HEK293 (cell line): ENCODE measurements around the gene MIF.

Source experiments
- CTCF ChIA-PET: fragments of 350-600 bp; formaldehyde crosslinking; extraction: SDS; loops from one replicate; lab custom pipeline; 2021; ENCODE audit warnings: antibody characterized with exemption; lab: Yijun Ruan, JAX
- POLR2A ChIA-PET: fragments of 300-600 bp; formaldehyde crosslinking; extraction: SDS; loops from one replicate; lab custom pipeline; 2020; ENCODE audit warnings: antibody characterized with exemption, inconsistent platforms; lab: Yijun Ruan, JAX
- H3K27ac ChIP-seq: fragments of 200-500 bp; sonication (Bioruptor generic); 2 replicates; pipeline ENCODE4 v1.5.1; 2014; ENCODE audit warnings: low read depth, low read length, control low read depth, inconsistent platforms; ENCODE audit errors: extremely low read depth
- H3K36me3 ChIP-seq, 2 experiments: fragments of 200-500 bp in 1 of 2; sonication (Bioruptor generic) in 1 of 2; 1 replicate in 1 of 2; 2 replicates in 1 of 2; pipeline ENCODE4 v1.5.1; 2014 to 2017; ENCODE audit warnings: inconsistent platforms in 2 of 2, low read length in 2 of 2; ENCODE audit not compliant: control insufficient read depth in 2 of 2, insufficient read depth in 1 of 2
- H3K4me1 ChIP-seq: fragments of 200-500 bp; sonication (Bioruptor generic); 2 replicates; pipeline ENCODE4 v1.5.1; 2014; ENCODE audit warnings: mild to moderate bottlenecking, low read length, inconsistent platforms; ENCODE audit not compliant: control insufficient read depth, insufficient read depth
- H3K4me3 ChIP-seq: 2 replicates; pipeline ENCODE4 v1.5.1; 2011; ENCODE audit warnings: low read depth, mild to moderate bottlenecking, control low read depth, low read length, moderate library complexity
- H3K9me3 ChIP-seq: fragments of 200-500 bp; sonication (Bioruptor generic); 2 replicates; pipeline ENCODE4 v1.5.1; 2014; ENCODE audit warnings: low read depth, low read length, inconsistent platforms; ENCODE audit not compliant: control insufficient read depth, insufficient read depth
- PRDM4 ChIP-seq: fragments of 450-650 bp; formaldehyde crosslinking; IDR thresholded peaks from 2 replicates; pipeline ENCODE4 v1.5.1; 2017; ENCODE audit warnings: missing biosample characterization, missing genetic modification characterization
- REST ChIP-seq: fragments of 450-650 bp; formaldehyde crosslinking; IDR thresholded peaks from 2 replicates; pipeline ENCODE4 v1.5.1; 2016; ENCODE audit warnings: missing biosample characterization, missing genetic modification characterization
- TSHZ1 ChIP-seq: fragments of 450-650 bp; formaldehyde crosslinking; IDR thresholded peaks from 2 replicates; pipeline ENCODE4 v1.5.1; 2016; ENCODE audit warnings: missing biosample characterization, missing genetic modification characterization, borderline replicate concordance
- ZBTB49 ChIP-seq: fragments of 450-650 bp; formaldehyde crosslinking; IDR thresholded peaks from 2 replicates; pipeline ENCODE4 v1.5.1; 2016; ENCODE audit warnings: missing biosample characterization, missing genetic modification characterization, low read depth
- ZFP37 ChIP-seq: fragments of 450-650 bp; formaldehyde crosslinking; IDR thresholded peaks from 2 replicates; pipeline ENCODE4 v1.5.1; 2016; ENCODE audit warnings: missing biosample characterization, missing genetic modification characterization
- ZFP69B ChIP-seq: fragments of 450-650 bp; formaldehyde crosslinking; IDR thresholded peaks from 2 replicates; pipeline ENCODE4 v1.5.1; 2016; ENCODE audit warnings: missing biosample characterization, missing genetic modification characterization
- ZNF133 ChIP-seq: fragments of 450-650 bp; formaldehyde crosslinking; IDR thresholded peaks from 2 replicates; pipeline ENCODE4 v1.5.1; 2016; ENCODE audit warnings: missing biosample characterization, missing genetic modification characterization
- ZNF140 ChIP-seq: fragments of 450-650 bp; formaldehyde crosslinking; IDR thresholded peaks from 2 replicates; pipeline ENCODE4 v1.5.1; 2016; ENCODE audit warnings: missing biosample characterization, missing genetic modification characterization
- ZNF280C ChIP-seq: fragments of 450-650 bp; formaldehyde crosslinking; IDR thresholded peaks from 2 replicates; pipeline ENCODE4 v1.5.1; 2016; ENCODE audit warnings: missing biosample characterization, missing genetic modification characterization
- ZNF394 ChIP-seq: fragments of 450-650 bp; formaldehyde crosslinking; IDR thresholded peaks from 2 replicates; pipeline ENCODE4 v1.5.1; 2016; ENCODE audit warnings: missing biosample characterization, missing genetic modification characterization, mild to moderate bottlenecking, moderate library complexity, borderline replicate concordance
- ZNF48 ChIP-seq: fragments of 450-650 bp; formaldehyde crosslinking; IDR thresholded peaks from 2 replicates; pipeline ENCODE4 v1.5.1; 2016; ENCODE audit warnings: missing biosample characterization, missing genetic modification characterization
- ZNF580 ChIP-seq: fragments of 450-650 bp; formaldehyde crosslinking; IDR thresholded peaks from 2 replicates; pipeline ENCODE4 v1.5.1; 2016; ENCODE audit warnings: missing biosample characterization, missing genetic modification characterization
- ZNF621 ChIP-seq: fragments of 450-650 bp; formaldehyde crosslinking; IDR thresholded peaks from 2 replicates; pipeline ENCODE4 v1.5.1; 2017; ENCODE audit warnings: missing biosample characterization, missing genetic modification characterization

MIF gene

GRCh38 chr22:23883658-23884057 lies 10.5 kb upstream of the MIF start:
- Histone ChIP-seq H3K27ac (no peak overlapping the region), H3K9me3 (no peaks in the 10 kb centered on the region), H3K4me1 (no peaks in the 10 kb centered on the region), H3K4me3 (no peak overlapping the region)
- TF ChIP-seq ZNF621 (tag by site-specific recombination) (no peak), ZNF394 (tag by site-specific recombination) (no peak), ZBTB49 (no peak), ZNF48 (tag by site-specific recombination) (no peak), ZFP69B (tag by site-specific recombination) (no peak), REST (tag by site-specific recombination) (no peak), TSHZ1 (no peak), ZFP37 (tag by site-specific recombination) (no peak), ZNF140 (tag by site-specific recombination) (no peak), ZNF133 (tag by site-specific recombination) (no peak)
- TF ChIP-seq, all 188 proteins: peak for 0
- ChIA-PET CTCF (interaction anchor here (1.2 to 3.5 kb wide), 2 partner anchors 10 to 22 kb away, joined by 3 to 16 read pairs; partner anchors contain the start of gene MIF), POLR2A (interaction anchor here (2.0 kb wide), 1 partner anchor 11 kb away, joined by 9 read pairs; the partner anchor contains the start of gene MIF)
- no peaks in the 10 kb centered on the region for H3K36me3 ChIP-seq

GRCh38 chr22:23884140-23884539 lies 10.0 kb upstream of the MIF start:
- Histone ChIP-seq H3K9me3 (no peaks in the 10 kb centered on the region), H3K4me3 (no peak overlapping the region), H3K27ac (no peak overlapping the region), H3K4me1 (no peaks in the 10 kb centered on the region), H3K36me3 (no peaks in the 10 kb centered on the region)
- ChIA-PET CTCF (interaction anchor here (1.2 to 3.5 kb wide), 2 partner anchors 9 to 22 kb away, joined by 3 to 16 read pairs; partner anchors contain the start of gene MIF), POLR2A (no interaction called here)
- TF ChIP-seq ZFP37 (tag by site-specific recombination) (no peak), REST (tag by site-specific recombination) (no peak), PRDM4 (tag by site-specific recombination) (no peak), ZNF580 (tag by site-specific recombination) (no peak), ZNF280C (tag by site-specific recombination) (no peak)
